GM18499 (cell line): Measurements from ENCODE around the gene PAGE2.
"Not testable (repeated sequence)": the region's sequence is repeated elsewhere in the genome, so short reads cannot be mapped to it uniquely, and the experiment has no call there.

ENCODE experiments used
- ATAC-seq: cut with Tn5 transposase; IDR thresholded peaks from one replicate; pipeline ENCODE4 v1.9.1; 2021; ENCODE audit warnings: moderate number of reproducible peaks; ENCODE audit not compliant: insufficient read depth, unreplicated experiment

Gene PAGE2

GRCh38 chrX:55088795-55089489 lies at the start of gene PAGE2:
TSS of gene PAGE2 (plus strand) at chrX:55089018. CDS start at chrX:55090021, 1,003 bp downstream.
- ATAC-seq: no peak

- ATAC-seq: no peak
These were observed 49.3 kb upstream of the PAGE2 start for GRCh38 chrX:55039471-55039870.

- ATAC-seq: no peak
These were observed 47.3 kb upstream of the PAGE2 start for GRCh38 chrX:55041514-55041913.

GRCh38 chrX:55050599-55050998 lies 38.2 kb upstream of the PAGE2 start:
- not testable (repeated sequence) for ATAC-seq

- no peak for ATAC-seq
These were observed 31.8 kb upstream of the PAGE2 start for GRCh38 chrX:55056820-55057674.

GRCh38 chrX:55057675-55058249 lies 31.1 kb upstream of the PAGE2 start:
- ATAC-seq: no peak

- ATAC-seq: not testable (repeated sequence)
These were observed 21.6 kb upstream of the PAGE2 start for GRCh38 chrX:55067180-55067579.

- ATAC-seq: no peak
These were observed 16.5 kb upstream of the PAGE2 start for GRCh38 chrX:55072286-55072685.

GRCh38 chrX:55074851-55075467 lies 13.9 kb upstream of the PAGE2 start, which contains the start of gene PAGE2B:
TSS of gene PAGE2B (plus strand) at chrX:55075030. CDS start at chrX:55076042, 1,012 bp downstream.
- ATAC-seq: no peak

GRCh38 chrX:55098691-55099090 lies 9.9 kb downstream of the PAGE2 start:
- ATAC-seq: no peak

- no peak for ATAC-seq
These were observed 10.3 kb downstream of the PAGE2 start for GRCh38 chrX:55099162-55099561.

- no peak for ATAC-seq
These were observed 13.9 kb downstream of the PAGE2 start for GRCh38 chrX:55102754-55103153.

GRCh38 chrX:55107262-55107661 lies 18.4 kb downstream of the PAGE2 start:
- no peak for ATAC-seq

- no peak for ATAC-seq
These were observed 19.1 kb downstream of the PAGE2 start for GRCh38 chrX:55107911-55108310.

- ATAC-seq: no peak
These were observed 20.5 kb downstream of the PAGE2 start for GRCh38 chrX:55109306-55109705.

- no peak for ATAC-seq
These were observed 22.9 kb downstream of the PAGE2 start for GRCh38 chrX:55111578-55112254.

GRCh38 chrX:55116589-55116988 lies 27.8 kb downstream of the PAGE2 start:
- not testable (repeated sequence) for ATAC-seq

GRCh38 chrX:55118574-55118973 lies 29.8 kb downstream of the PAGE2 start:
- no peak for ATAC-seq

GRCh38 chrX:55119271-55119670 lies 30.5 kb downstream of the PAGE2 start:
- ATAC-seq: no peak

- no peak for ATAC-seq
These were observed 30.9 kb downstream of the PAGE2 start for GRCh38 chrX:55119712-55120111.
